ENCODE measurements around the gene FGGY.

Gene FGGY

GRCh38 chr1:59393211-59394180 lies 96.6 kb downstream of the FGGY start:
- no peak overlapping the region for H3K4me3 ChIP-seq (ENCODE audit: low read depth, low read length)
- TF ChIP-seq POLR2A (IDR thresholded peaks at IDR 0.05; ENCODE audit: extremely low read depth, insufficient read length) (no peak), CTCF (IDR thresholded peaks at IDR 0.05; ENCODE audit: low read depth, low read length) (no peak), MYC (IDR thresholded peaks at IDR 0.05; ENCODE audit: low read depth, low read length) (no peak), MAX (IDR thresholded peaks at IDR 0.05; ENCODE audit: low read depth, low read length) (no peak)
- no peak for DNase-seq (ENCODE audit: low read depth)

- TF ChIP-seq POLR2A (IDR thresholded peaks at IDR 0.05; ENCODE audit: extremely low read depth, insufficient read length) (no peak), CTCF (IDR thresholded peaks at IDR 0.05; ENCODE audit: low read depth, low read length) (no peak), MYC (IDR thresholded peaks at IDR 0.05; ENCODE audit: low read depth, low read length) (no peak), MAX (IDR thresholded peaks at IDR 0.05; ENCODE audit: low read depth, low read length) (no peak)
These were observed 98.0 kb downstream of the FGGY start for GRCh38 chr1:59394706-59395425.

GRCh38 chr1:59396387-59396786 lies 99.5 kb downstream of the FGGY start:
- TF ChIP-seq CTCF (IDR thresholded peaks at IDR 0.05; ENCODE audit: low read depth, low read length): no peak
- no peak for TF ChIP-seq POLR2A (IDR thresholded peaks at IDR 0.05; ENCODE audit: extremely low read depth, insufficient read length)
- TF ChIP-seq MYC (IDR thresholded peaks at IDR 0.05; ENCODE audit: low read depth, low read length): no peak
- TF ChIP-seq MAX (IDR thresholded peaks at IDR 0.05; ENCODE audit: low read depth, low read length): no peak
- DNase-seq (ENCODE audit: low read depth): peak; percentile 28
- H3K4me3 ChIP-seq (ENCODE audit: low read depth, low read length): no peak overlapping the region

More at GRCh38 chr1:59394706-59395425, 98.0 kb downstream of the FGGY start:
- no peak overlapping the region for H3K4me3 ChIP-seq (ENCODE audit: low read depth, low read length)
- no peak for DNase-seq (ENCODE audit: low read depth)

- no peak for DNase-seq (ENCODE audit: low read depth)
- TF ChIP-seq POLR2A (IDR thresholded peaks at IDR 0.05; ENCODE audit: extremely low read depth, insufficient read length): no peak
- no peak for TF ChIP-seq MAX (IDR thresholded peaks at IDR 0.05; ENCODE audit: low read depth, low read length)
- TF ChIP-seq MYC (IDR thresholded peaks at IDR 0.05; ENCODE audit: low read depth, low read length): no peak
- no peak for TF ChIP-seq CTCF (IDR thresholded peaks at IDR 0.05; ENCODE audit: low read depth, low read length)
- H3K4me3 ChIP-seq (ENCODE audit: low read depth, low read length): no peak overlapping the region
These were observed 100.4 kb downstream of the FGGY start for GRCh38 chr1:59397139-59397858.

- no peak for TF ChIP-seq MAX (IDR thresholded peaks at IDR 0.05; ENCODE audit: low read depth, low read length)
- TF ChIP-seq CTCF (IDR thresholded peaks at IDR 0.05; ENCODE audit: low read depth, low read length): no peak
- TF ChIP-seq POLR2A (IDR thresholded peaks at IDR 0.05; ENCODE audit: extremely low read depth, insufficient read length): no peak
- no peak for TF ChIP-seq MYC (IDR thresholded peaks at IDR 0.05; ENCODE audit: low read depth, low read length)
- DNase-seq (ENCODE audit: low read depth): no peak
- H3K4me3 ChIP-seq (ENCODE audit: low read depth, low read length): no peak overlapping the region
These were observed 102.7 kb downstream of the FGGY start for GRCh38 chr1:59399642-59400041.
